Erythroblast (primary cell): Measurements from ENCODE around the gene ATAD3C.
"Not testable (repeated sequence)": the region's sequence is repeated elsewhere in the genome, so short reads cannot be mapped to it uniquely, and the experiment has no call there.

Experiments used
- GATA1 ChIP-seq: IDR thresholded peaks from 2 replicates; pipeline ENCODE4 v1.6.1; 2011; ENCODE audit warnings: low read depth, mild to moderate bottlenecking, control low read depth, low read length, moderate library complexity
- POLR2A ChIP-seq: IDR thresholded peaks from 2 replicates; pipeline ENCODE4 v1.6.1; 2011; ENCODE audit warnings: mild to moderate bottlenecking, low read length

- TF ChIP-seq POLR2A, GATA1: not testable (repeated sequence)
Observed at GRCh38 chr1:1450616-1451015, 1.1 kb downstream of the ATAD3C start.
